ENCODE data around the gene SIL1. TPM values are rescaled to one million over a fixed set of nuclear protein-coding genes. Genes with fewer than 3 reads are reported as not detected.

The SIL1 gene
- total RNA-seq, 1 donor from 2014 or later: 35.6 TPM

GRCh38 chr5:138996120-138996519 is 202.0 kb downstream of the SIL1 start:
- Histone ChIP-seq H3K27ac (no peak overlapping the region), H3K9me3 (no peaks in the 10 kb centered on the region), H3K27me3 (no peaks in the 10 kb centered on the region), H3K4me3 (no peak overlapping the region), H3K4me1 (no peaks in the 10 kb centered on the region), H3K36me3 (no peaks in the 10 kb centered on the region)
- no peak for DNase-seq (ENCODE audit: extremely low spot score in 2 of 2)
- TF ChIP-seq POLR2A (IDR thresholded peaks at IDR 0.05) (no peak), CTCF (IDR thresholded peaks at IDR 0.05) (no peak), POLR2AphosphoS5 (IDR thresholded peaks at IDR 0.05; ENCODE audit: insufficient read depth in 1 of 2, low read depth in 1 of 2) (no peak)
- intact Hi-C loops (cut with DNase I): no loop called here

GRCh38 chr5:138990986-138991590 is 207.1 kb downstream of the SIL1 start:
- Histone ChIP-seq H3K27me3 (no peaks in the 10 kb centered on the region), H3K4me1 (no peaks in the 10 kb centered on the region), H3K9me3 (no peaks in the 10 kb centered on the region), H3K4me3 (no peak overlapping the region), H3K27ac (no peak overlapping the region), H3K36me3 (no peaks in the 10 kb centered on the region)
- TF ChIP-seq POLR2AphosphoS5 (IDR thresholded peaks at IDR 0.05; ENCODE audit: insufficient read depth in 1 of 2, low read depth in 1 of 2): no peak
- TF ChIP-seq CTCF (IDR thresholded peaks at IDR 0.05): no peak
- TF ChIP-seq POLR2A (IDR thresholded peaks at IDR 0.05): no peak
- intact Hi-C loops (cut with DNase I): no loop called here
- DNase-seq (ENCODE audit: extremely low spot score in 2 of 2): peak; percentile 11 to 43

GRCh38 chr5:138989720-138990119 is 208.4 kb downstream of the SIL1 start:
- Histone ChIP-seq H3K27me3 (no peaks in the 10 kb centered on the region), H3K36me3 (no peaks in the 10 kb centered on the region), H3K9me3 (no peaks in the 10 kb centered on the region), H3K4me1 (no peaks in the 10 kb centered on the region), H3K4me3 (no peak overlapping the region), H3K27ac (no peak overlapping the region)
- intact Hi-C loops (cut with DNase I): no loop called here
- DNase-seq (ENCODE audit: extremely low spot score in 2 of 2): peak in 1 of 2 donors; percentile 28
- TF ChIP-seq CTCF (IDR thresholded peaks at IDR 0.05) (no peak), POLR2AphosphoS5 (IDR thresholded peaks at IDR 0.05; ENCODE audit: insufficient read depth in 1 of 2, low read depth in 1 of 2) (no peak), POLR2A (IDR thresholded peaks at IDR 0.05) (no peak)

GRCh38 chr5:138986186-138986800 is 211.9 kb downstream of the SIL1 start:
- no peaks in the 10 kb centered on the region for H3K36me3 ChIP-seq
- H3K27me3 ChIP-seq: no peaks in the 10 kb centered on the region
- no peak overlapping the region for H3K4me3 ChIP-seq
- H3K27ac ChIP-seq: no peak overlapping the region
- no peaks in the 10 kb centered on the region for H3K9me3 ChIP-seq
- H3K4me1 ChIP-seq: no peaks in the 10 kb centered on the region
- no peak for TF ChIP-seq CTCF (IDR thresholded peaks at IDR 0.05)
- TF ChIP-seq POLR2AphosphoS5 (IDR thresholded peaks at IDR 0.05; ENCODE audit: insufficient read depth in 1 of 2, low read depth in 1 of 2): no peak
- no peak for TF ChIP-seq POLR2A (IDR thresholded peaks at IDR 0.05)
- intact Hi-C loops (cut with DNase I): no loop called here
- no peak for DNase-seq (ENCODE audit: extremely low spot score in 2 of 2)

- intact Hi-C loops (cut with DNase I): no loop called here
- DNase-seq (ENCODE audit: extremely low spot score in 2 of 2): no peak
- no peak for TF ChIP-seq POLR2A (IDR thresholded peaks at IDR 0.05)
- TF ChIP-seq CTCF (IDR thresholded peaks at IDR 0.05): no peak
- TF ChIP-seq POLR2AphosphoS5 (IDR thresholded peaks at IDR 0.05; ENCODE audit: insufficient read depth in 1 of 2, low read depth in 1 of 2): no peak
- Histone ChIP-seq H3K4me3 (no peak overlapping the region), H3K9me3 (no peaks in the 10 kb centered on the region), H3K27ac (no peak overlapping the region), H3K4me1 (no peaks in the 10 kb centered on the region), H3K36me3 (no peaks in the 10 kb centered on the region), H3K27me3 (no peaks in the 10 kb centered on the region)
Measured at GRCh38 chr5:138985683-138986082, 212.5 kb downstream of the SIL1 start.

Data from vagina (tissue), 2 donors.